ENCODE measurements around the gene COL23A1.
"Not testable (repeated sequence)": the region's sequence is repeated elsewhere in the genome, so short reads cannot be mapped to it uniquely, and the experiment has no call there.

GRCh38 chr5:178486878-178487512 is 103.2 kb downstream of the COL23A1 start:
- not testable (repeated sequence) for TF ChIP-seq CTCF, POLR2A (IDR thresholded peaks at IDR 0.05)

All from lower leg skin (tissue), 3 donors.